Karpas-422 (cell line): ENCODE results near the gene PARN. TPM values are rescaled to one million over a fixed set of nuclear protein-coding genes. Genes with fewer than 3 reads are reported as not detected.
"Not testable (repeated sequence)": the region's sequence is repeated elsewhere in the genome, so short reads cannot be mapped to it uniquely, and the experiment has no call there.

ENCODE experiments used
- DNase-seq: peaks from one replicate; pipeline ENCODE4 v3.0.0-alpha.2; 2015
- H2AFZ ChIP-seq: fragments of 200-600 bp; sonication (generic); 2 replicates; pipeline ENCODE4 v1.6.1; 2014; ENCODE audit warnings: antibody characterized with exemption, low read length, mixed read lengths
- H3K27ac ChIP-seq: fragments of 200-600 bp; sonication (generic); 2 replicates; pipeline ENCODE4 v1.5.1; 2014; ENCODE audit warnings: mild to moderate bottlenecking, low read length, moderate library complexity
- H3K27me3 ChIP-seq: fragments of 200-600 bp; sonication (generic); 2 replicates; pipeline ENCODE4 v1.6.1; 2014; ENCODE audit warnings: low read length, mixed read lengths
- H3K36me3 ChIP-seq: fragments of 200-600 bp; sonication (generic); 2 replicates; pipeline ENCODE4 v1.6.1; 2014; ENCODE audit warnings: low read length, mixed read lengths; ENCODE audit not compliant: insufficient read depth
- H3K4me1 ChIP-seq: fragments of 200-600 bp; sonication (generic); 2 replicates; pipeline ENCODE4 v1.6.1; 2014; ENCODE audit warnings: mild to moderate bottlenecking, low read length, mixed read lengths
- H3K4me2 ChIP-seq: fragments of 200-600 bp; sonication (generic); 2 replicates; pipeline ENCODE4 v1.6.1; 2014; ENCODE audit warnings: low read length, low read depth, mild to moderate bottlenecking; ENCODE audit not compliant: poor library complexity, severe bottlenecking
- H3K4me3 ChIP-seq: fragments of 200-600 bp; sonication (generic); 2 replicates; pipeline ENCODE4 v1.5.1; 2014; ENCODE audit warnings: mild to moderate bottlenecking, antibody characterized with exemption, low read length, mixed read lengths
- H3K79me2 ChIP-seq: fragments of 200-600 bp; sonication (generic); 2 replicates; pipeline ENCODE4 v1.6.1; 2014; ENCODE audit warnings: mild to moderate bottlenecking, low read length, mixed read lengths
- H3K9ac ChIP-seq: fragments of 200-600 bp; sonication (generic); 2 replicates; pipeline ENCODE4 v1.6.0; 2014; ENCODE audit warnings: low read length
- H3K9me2 ChIP-seq: fragments of 200-600 bp; sonication (generic), shearing (Covaris generic); replicated peaks from 2 replicates; pipeline ENCODE4 v1.6.0; 2014; ENCODE audit warnings: mild to moderate bottlenecking, low read length, moderate library complexity; ENCODE audit not compliant: insufficient read depth
- H3K9me3 ChIP-seq: fragments of 300-700, 200-600 bp; sonication (generic); 2 replicates; pipeline ENCODE4 v1.6.1; 2014; ENCODE audit warnings: low read length, mixed read lengths
- H4K20me1 ChIP-seq: fragments of 200-600 bp; sonication (generic); 2 replicates; pipeline ENCODE4 v1.6.1; 2014; ENCODE audit warnings: mild to moderate bottlenecking, antibody characterized with exemption, low read length, low read depth; ENCODE audit not compliant: insufficient read depth
- total RNA-seq: library from RNA; depleted of rRNA; stranded (reverse); fragments of >200 nt; shearing (Covaris generic); gene quantifications from 2 replicates; pipeline ENCODE4 v1.2.3, GENCODE V29; 2014; ENCODE audit warnings: low replicate concordance

PARN gene
- total RNA-seq, 1 experiment from 2014 or later: 90.9 TPM

DNA sequence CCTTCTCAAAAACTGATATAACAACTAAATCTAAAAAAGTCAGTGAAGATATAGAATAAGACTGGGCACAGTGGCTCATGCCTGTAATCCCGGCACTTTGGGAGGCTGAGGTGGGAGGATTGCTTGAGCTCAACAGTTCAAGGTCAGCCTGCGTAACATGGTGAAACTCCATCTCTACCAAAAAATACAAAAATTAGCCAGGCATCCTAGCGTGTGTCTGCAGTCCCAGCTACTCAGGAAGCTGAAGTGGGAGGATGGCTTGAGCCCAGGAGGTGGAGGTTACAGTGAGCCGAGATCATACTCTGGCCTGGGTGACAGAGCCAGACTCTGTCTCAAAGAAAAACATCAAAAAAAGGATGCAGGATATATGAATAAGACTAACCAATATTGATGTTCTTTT is 85.2 kb downstream of the PARN start:
- H3K4me3 ChIP-seq, H4K20me1 ChIP-seq, H2AFZ ChIP-seq, H3K4me1 ChIP-seq, H3K9me3 ChIP-seq, H3K9me2 ChIP-seq, H3K9ac ChIP-seq, H3K27me3 ChIP-seq, H3K27ac ChIP-seq, DNase-seq, H3K4me2 ChIP-seq: not testable (repeated sequence)
- Histone ChIP-seq H3K36me3 (peaks cover 14% of the 10 kb centered on the region; the same call in 1 of the 2 replicates), H3K79me2 (peaks cover 57% of the 10 kb centered on the region)

DNA sequence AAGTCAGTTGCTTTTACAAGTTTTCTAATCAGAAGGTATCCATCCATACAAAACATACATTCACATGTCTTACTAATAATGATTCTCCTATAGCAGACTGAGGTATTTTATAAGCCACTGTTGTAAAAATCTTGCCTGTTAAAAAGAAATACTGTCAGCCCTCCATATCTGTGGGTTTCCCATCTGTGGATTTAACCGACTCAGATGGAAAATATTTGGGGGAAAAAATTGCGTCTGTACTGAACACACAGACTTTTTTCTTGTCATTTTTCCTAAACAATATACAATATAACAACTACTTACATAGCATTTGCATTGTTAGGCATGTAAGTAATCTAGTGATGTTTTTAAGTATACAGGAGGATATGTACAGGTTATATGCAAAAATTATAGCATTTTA is 90.4 kb downstream of the PARN start:
- no peaks in the 10 kb centered on the region for H3K4me1 ChIP-seq
- no peak overlapping the region for H3K27ac ChIP-seq
- H2AFZ ChIP-seq: no peak overlapping the region
- no peak for DNase-seq
- no peaks in the 10 kb centered on the region for H4K20me1 ChIP-seq
- H3K27me3 ChIP-seq: no peaks in the 10 kb centered on the region
- H3K9ac ChIP-seq: no peak overlapping the region
- H3K79me2 ChIP-seq: peaks cover 54% of the 10 kb centered on the region
- no peak overlapping the region for H3K4me2 ChIP-seq
- H3K9me2 ChIP-seq: no peaks in the 10 kb centered on the region
- no peaks in the 10 kb centered on the region for H3K9me3 ChIP-seq
- H3K4me3 ChIP-seq: no peak overlapping the region
- peaks cover 10% of the 10 kb centered on the region; the same call in 1 of the 2 replicates for H3K36me3 ChIP-seq

DNA sequence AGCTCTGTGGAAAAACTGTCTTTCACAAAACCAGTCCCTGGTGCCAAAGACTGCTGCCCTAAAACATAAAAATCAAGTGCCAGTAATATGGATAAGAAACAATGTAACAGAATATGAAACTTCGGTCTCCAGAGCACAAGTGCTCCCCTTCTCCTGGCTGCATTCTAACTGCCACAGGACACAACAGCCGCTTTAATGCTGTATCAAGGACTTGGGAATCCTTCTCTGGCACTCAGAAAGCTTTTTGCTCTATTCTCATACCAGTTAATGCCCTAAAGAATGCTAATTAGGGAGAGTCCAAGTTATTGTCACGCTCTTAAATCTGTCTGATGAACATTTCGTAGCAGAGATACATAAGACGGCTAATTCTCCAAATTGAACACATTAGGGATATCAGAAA is 90.9 kb downstream of the PARN start:
- H3K4me1 ChIP-seq: no peaks in the 10 kb centered on the region
- peaks cover 10% of the 10 kb centered on the region; the same call in 1 of the 2 replicates for H3K36me3 ChIP-seq
- no peaks in the 10 kb centered on the region for H3K9me3 ChIP-seq
- no peaks in the 10 kb centered on the region for H3K27me3 ChIP-seq
- H4K20me1 ChIP-seq: no peaks in the 10 kb centered on the region
- no peaks in the 10 kb centered on the region for H3K9me2 ChIP-seq
- no peak overlapping the region for H3K4me3 ChIP-seq
- H3K27ac ChIP-seq: no peak overlapping the region
- peaks cover 52% of the 10 kb centered on the region for H3K79me2 ChIP-seq
- DNase-seq: no peak
- no peak overlapping the region for H3K9ac ChIP-seq
- no peak overlapping the region for H3K4me2 ChIP-seq
- no peak overlapping the region for H2AFZ ChIP-seq

DNA sequence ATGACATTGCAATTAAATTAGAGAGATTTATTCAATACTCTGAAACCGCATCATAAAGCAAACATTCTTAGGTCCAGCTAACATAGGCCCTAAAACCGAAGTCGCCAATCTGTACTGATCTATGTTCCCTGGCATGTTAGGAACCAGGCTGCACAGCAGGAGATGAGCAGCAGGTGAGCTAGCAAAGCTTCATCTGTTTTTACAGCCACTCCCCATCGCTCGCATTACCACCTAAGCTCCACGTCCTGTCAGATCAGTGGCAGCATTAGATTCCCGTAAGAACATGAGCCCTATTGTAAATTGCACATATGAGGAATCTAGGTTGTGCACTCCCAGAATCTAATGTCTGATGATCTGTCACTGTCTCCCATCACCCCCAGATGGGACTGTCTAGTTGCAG is 91.5 kb downstream of the PARN start:
- peaks cover 10% of the 10 kb centered on the region; the same call in 1 of the 2 replicates for H3K36me3 ChIP-seq
- H3K4me3 ChIP-seq: no peak overlapping the region
- H3K4me1 ChIP-seq: no peaks in the 10 kb centered on the region
- H3K9me2 ChIP-seq: no peaks in the 10 kb centered on the region
- no peak for DNase-seq
- H3K27me3 ChIP-seq: no peaks in the 10 kb centered on the region
- H3K79me2 ChIP-seq: peaks cover 55% of the 10 kb centered on the region
- no peak overlapping the region for H3K27ac ChIP-seq
- no peak overlapping the region for H3K4me2 ChIP-seq
- H4K20me1 ChIP-seq: no peaks in the 10 kb centered on the region
- no peak overlapping the region for H3K9ac ChIP-seq
- no peaks in the 10 kb centered on the region for H3K9me3 ChIP-seq
- no peak overlapping the region for H2AFZ ChIP-seq

DNA sequence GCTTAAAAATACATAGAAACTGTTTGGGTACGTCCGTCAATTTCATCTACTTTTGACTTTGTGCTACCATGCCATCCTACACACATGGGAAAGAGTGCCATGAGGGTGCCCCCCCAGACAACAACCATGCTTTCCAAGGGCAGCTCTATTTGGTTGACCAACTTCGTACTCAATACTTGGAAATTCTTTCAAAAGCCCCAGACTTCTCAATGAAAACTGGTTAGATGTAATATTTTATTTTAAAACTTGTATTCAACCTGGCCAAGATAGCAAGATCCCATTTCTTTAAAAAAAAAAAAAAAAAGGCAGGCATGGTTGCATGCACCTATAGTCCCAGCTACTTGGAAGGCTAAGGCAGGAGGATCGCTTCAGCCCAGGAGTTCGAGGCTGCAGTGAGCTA is 98.4 kb downstream of the PARN start:
- peaks cover 27% of the 10 kb centered on the region for H3K4me1 ChIP-seq
- H3K79me2 ChIP-seq: peaks cover 36% of the 10 kb centered on the region
- H3K4me3 ChIP-seq: no peak overlapping the region
- no peak overlapping the region for H3K9ac ChIP-seq
- H3K27me3 ChIP-seq: no peaks in the 10 kb centered on the region
- no peaks in the 10 kb centered on the region for H4K20me1 ChIP-seq
- H3K4me2 ChIP-seq: no peak overlapping the region
- no peak overlapping the region for H2AFZ ChIP-seq
- no peaks in the 10 kb centered on the region for H3K9me3 ChIP-seq
- no peak overlapping the region for H3K27ac ChIP-seq
- H3K9me2 ChIP-seq: no peaks in the 10 kb centered on the region
- no peak for DNase-seq
- no peaks in the 10 kb centered on the region for H3K36me3 ChIP-seq

DNA sequence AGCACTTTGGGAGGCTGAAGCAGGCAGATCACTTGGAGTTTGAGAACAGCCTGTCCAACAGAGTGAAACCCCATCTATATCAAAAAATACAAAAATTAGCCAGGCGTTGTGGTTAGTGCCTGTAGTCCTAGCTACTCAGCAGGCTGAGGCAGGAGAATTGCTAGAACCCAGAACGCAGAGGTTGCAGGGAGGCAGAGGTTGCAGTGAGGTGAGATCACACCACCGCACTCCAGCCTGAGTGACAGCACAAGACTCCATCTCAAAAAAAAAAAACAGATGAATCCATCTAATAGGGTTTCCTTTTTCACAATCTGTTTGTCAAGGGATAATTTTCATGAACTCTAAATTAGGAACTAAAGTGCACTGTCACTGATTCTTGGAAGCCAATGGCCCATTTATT is 99.0 kb downstream of the PARN start:
- Histone ChIP-seq H3K9me2 (no peaks in the 10 kb centered on the region), H3K27me3 (no peaks in the 10 kb centered on the region), H3K4me2 (no peak overlapping the region), H2AFZ (no peak overlapping the region), H3K36me3 (no peaks in the 10 kb centered on the region), H3K4me3 (no peak overlapping the region), H3K79me2 (peaks cover 35% of the 10 kb centered on the region), H3K27ac (no peak overlapping the region), H4K20me1 (no peaks in the 10 kb centered on the region), H3K9ac (no peak overlapping the region), H3K4me1 (peaks cover 27% of the 10 kb centered on the region), H3K9me3 (no peaks in the 10 kb centered on the region)
- no peak for DNase-seq

DNA sequence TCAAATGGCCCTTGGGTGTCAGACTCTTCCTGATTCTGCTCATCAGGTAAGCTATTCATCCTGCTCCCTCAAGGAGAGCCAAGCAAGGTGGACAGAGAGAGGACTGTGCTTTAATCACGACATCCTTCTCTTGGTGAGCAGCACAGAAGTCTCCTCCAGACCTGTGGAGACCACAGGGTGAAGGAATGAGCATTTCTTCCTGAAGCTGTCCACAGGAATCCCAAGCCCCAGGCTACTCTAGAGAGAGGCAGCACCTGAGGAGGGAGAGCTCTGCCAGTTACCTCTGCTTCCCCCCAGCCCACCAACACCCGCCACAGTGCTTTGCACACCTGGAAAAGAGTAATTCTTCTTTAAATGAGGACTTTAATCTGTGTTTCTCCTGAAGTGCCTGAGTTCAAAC is 100.0 kb downstream of the PARN start:
- Histone ChIP-seq H3K4me2 (no peak overlapping the region), H3K36me3 (no peaks in the 10 kb centered on the region), H3K4me1 (peaks cover 33% of the 10 kb centered on the region), H3K27me3 (no peaks in the 10 kb centered on the region), H3K9me2 (no peaks in the 10 kb centered on the region), H3K79me2 (peaks cover 30% of the 10 kb centered on the region), H4K20me1 (no peaks in the 10 kb centered on the region), H3K27ac (no peak overlapping the region), H2AFZ (no peak overlapping the region), H3K9me3 (no peaks in the 10 kb centered on the region), H3K4me3 (no peak overlapping the region), H3K9ac (no peak overlapping the region)
- DNase-seq: no peak

DNA sequence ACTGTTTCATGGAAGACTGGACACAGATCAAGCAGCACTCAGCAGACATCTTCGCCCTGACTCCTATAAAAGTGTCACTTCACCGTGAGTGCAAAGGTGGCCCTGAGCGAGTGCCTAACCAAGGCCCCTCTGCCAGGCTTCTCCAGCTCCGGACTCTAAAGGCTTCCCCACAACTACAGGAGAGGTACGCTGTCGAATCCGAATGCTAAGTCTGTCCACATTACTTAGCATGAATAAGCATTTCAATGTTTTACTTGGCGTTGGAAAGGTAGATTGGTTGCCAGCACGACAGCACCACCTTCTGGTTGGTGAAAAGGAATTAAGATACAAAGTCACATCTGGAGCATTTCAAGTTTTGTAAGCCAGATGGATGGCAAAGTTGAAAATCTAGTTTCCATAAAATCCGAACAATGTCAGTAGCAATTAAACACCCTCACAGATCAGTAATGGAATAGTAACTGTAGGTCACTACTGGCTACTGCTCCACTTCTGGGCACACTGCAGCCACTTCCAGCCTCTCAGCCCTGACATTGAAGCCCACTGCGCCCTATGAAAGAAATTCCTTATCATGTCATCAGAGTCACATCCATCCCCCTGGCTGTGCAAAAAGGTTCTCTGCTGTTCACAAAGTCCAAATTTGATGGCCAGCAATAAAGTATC is 100.9 kb downstream of the PARN start:
- H3K9ac ChIP-seq: peak overlapping the region; percentile 34

More for the DNA sequence above, 100.9 kb downstream of the PARN start:
- Histone ChIP-seq H3K4me1 (peaks cover 43% of the 10 kb centered on the region), H2AFZ (no peak overlapping the region), H3K27me3 (no peaks in the 10 kb centered on the region), H3K4me2 (peak overlapping the region; percentile 58), H3K4me3 (peak overlapping the region; percentile 28; the same call in 1 of the 2 replicates), H3K36me3 (no peaks in the 10 kb centered on the region), H3K9me3 (no peaks in the 10 kb centered on the region), H3K9me2 (no peaks in the 10 kb centered on the region), H4K20me1 (no peaks in the 10 kb centered on the region), H3K27ac (peak overlapping the region; percentile 46), H3K79me2 (peaks cover 31% of the 10 kb centered on the region)
- DNase-seq: peak; percentile 91
